HFFc6 (cell line): ENCODE data around the gene MAP2K2. TPM values are rescaled to one million over a fixed set of nuclear protein-coding genes. Genes with fewer than 3 reads are reported as not detected.
A peak's percentile ranks its signal among the peaks of the same experiment; 100 is the strongest.
"Not testable (repeated sequence)": the region's sequence is repeated elsewhere in the genome, so short reads cannot be mapped to it uniquely, and the experiment has no call there.

Experiments used
- DNase-seq: peaks from one replicate; pipeline ENCODE4 v3.0.0-alpha.2; 2018
- H3K27ac Mint-ChIP-seq: 2 replicates; pipeline ENCODE4 v1.8.0; 2020; ENCODE audit warnings: mild to moderate bottlenecking, mixed read lengths
- H3K27me3 Mint-ChIP-seq: 2 replicates; pipeline ENCODE4 v1.8.0; 2021; ENCODE audit warnings: mild to moderate bottlenecking, moderate library complexity, mixed read lengths; ENCODE audit not compliant: insufficient read depth
- H3K36me3 Mint-ChIP-seq: 2 replicates; pipeline ENCODE4 v1.8.0; 2021; ENCODE audit warnings: low read depth, mixed read lengths
- H3K4me1 Mint-ChIP-seq: 2 replicates; pipeline ENCODE4 v1.8.0; 2020; ENCODE audit warnings: low read depth, mixed read lengths
- H3K4me3 Mint-ChIP-seq: 2 replicates; pipeline ENCODE4 v1.8.0; 2020; ENCODE audit warnings: mild to moderate bottlenecking, moderate library complexity, mixed read lengths
- H3K9me3 Mint-ChIP-seq: 2 replicates; pipeline ENCODE4 v1.8.0; 2020; ENCODE audit warnings: mild to moderate bottlenecking, mixed read lengths
- CTCF ChIP-seq: fragments of 200-600 bp; sonication (generic); IDR thresholded peaks from 2 replicates; pipeline ENCODE4 v1.5.0; 2021; ENCODE audit warnings: antibody characterized with exemption, mild to moderate bottlenecking
- total RNA-seq, 6 experiments: library from RNA; stranded (reverse); fragmentation: NEBNext Ultra II Directional; extraction: Animal tissue kit (Norgen Biotek cat#: 25700); gene quantifications; 2 replicates in 1 of 6; 3 replicates in 5 of 6; pipeline ENCODE4 v1.2.3, GENCODE V29; 2021

The MAP2K2 gene
- total RNA-seq, 6 experiments from 2014 or later: 175 to 209 (median 187) TPM

- Mint-ChIP-seq H3K9me3 (no peaks in the 10 kb centered on the region), H3K27me3 (peaks cover 2% of the 10 kb centered on the region), H3K27ac (peak overlapping the region; percentile 60), H3K4me1 (peaks cover 22% of the 10 kb centered on the region), H3K36me3 (no peaks in the 10 kb centered on the region), H3K4me3 (0 out of 2 replicates have a peak overlapping the region, but pooled peaks have one; percentile 23)
- DNase-seq: peak; percentile 7
- TF ChIP-seq CTCF: no peak
Observed at GRCh38 chr19:4144666-4145249, 20.8 kb upstream of the MAP2K2 start.

- H3K4me3 Mint-ChIP-seq, H3K36me3 Mint-ChIP-seq, H3K27ac Mint-ChIP-seq, H3K27me3 Mint-ChIP-seq, DNase-seq, H3K9me3 Mint-ChIP-seq: not testable (repeated sequence)
- H3K4me1 Mint-ChIP-seq: peaks cover 26% of the 10 kb centered on the region
Observed at GRCh38 chr19:4142916-4143315, 19.0 kb upstream of the MAP2K2 start.

GRCh38 chr19:4140237-4140711 lies 16.4 kb upstream of the MAP2K2 start:
- H3K27ac Mint-ChIP-seq: peak overlapping the region; percentile 42
- peak; percentile 42 for TF ChIP-seq CTCF
- peaks cover 8% of the 10 kb centered on the region; the same call in 1 of the 2 replicates for H3K27me3 Mint-ChIP-seq
- peak; percentile 44 for DNase-seq
- H3K36me3 Mint-ChIP-seq: no peaks in the 10 kb centered on the region
- peaks cover 18% of the 10 kb centered on the region for H3K4me1 Mint-ChIP-seq
- H3K9me3 Mint-ChIP-seq: no peaks in the 10 kb centered on the region
- no peak overlapping the region for H3K4me3 Mint-ChIP-seq

GRCh38 chr19:4139614-4140236 lies 15.8 kb upstream of the MAP2K2 start:
- peaks cover 8% of the 10 kb centered on the region; the same call in 1 of the 2 replicates for H3K27me3 Mint-ChIP-seq
- H3K9me3 Mint-ChIP-seq: no peaks in the 10 kb centered on the region
- H3K27ac Mint-ChIP-seq: no peak overlapping the region
- peak; percentile 55 for DNase-seq
- no peaks in the 10 kb centered on the region for H3K36me3 Mint-ChIP-seq
- TF ChIP-seq CTCF: peak; percentile 82
- H3K4me1 Mint-ChIP-seq: peaks cover 16% of the 10 kb centered on the region
- H3K4me3 Mint-ChIP-seq: no peak overlapping the region

GRCh38 chr19:4138445-4138844 lies 14.5 kb upstream of the MAP2K2 start:
- TF ChIP-seq CTCF: no peak
- no peaks in the 10 kb centered on the region for H3K36me3 Mint-ChIP-seq
- DNase-seq: no peak
- peaks cover 12% of the 10 kb centered on the region for H3K4me1 Mint-ChIP-seq
- no peak overlapping the region for H3K4me3 Mint-ChIP-seq
- H3K27ac Mint-ChIP-seq: no peak overlapping the region
- peaks cover 8% of the 10 kb centered on the region; the same call in 1 of the 2 replicates for H3K27me3 Mint-ChIP-seq
- H3K9me3 Mint-ChIP-seq: no peaks in the 10 kb centered on the region

- H3K27me3 Mint-ChIP-seq: peaks cover 8% of the 10 kb centered on the region; the same call in 1 of the 2 replicates
- no peak for DNase-seq
- no peak overlapping the region for H3K4me3 Mint-ChIP-seq
- H3K4me1 Mint-ChIP-seq: peaks cover 12% of the 10 kb centered on the region
- TF ChIP-seq CTCF: no peak
- H3K9me3 Mint-ChIP-seq: no peaks in the 10 kb centered on the region
- no peaks in the 10 kb centered on the region for H3K36me3 Mint-ChIP-seq
- no peak overlapping the region for H3K27ac Mint-ChIP-seq
Observed at GRCh38 chr19:4136680-4137088, 12.8 kb upstream of the MAP2K2 start.

GRCh38 chr19:4135386-4135785 lies 11.5 kb upstream of the MAP2K2 start:
- not testable (repeated sequence) for H3K36me3 Mint-ChIP-seq, H3K4me3 Mint-ChIP-seq, H3K27me3 Mint-ChIP-seq, DNase-seq, H3K9me3 Mint-ChIP-seq, H3K27ac Mint-ChIP-seq
- H3K4me1 Mint-ChIP-seq: peaks cover 19% of the 10 kb centered on the region
